ENCODE measurements around the gene MAP1LC3B2.

The MAP1LC3B2 gene

DNA sequence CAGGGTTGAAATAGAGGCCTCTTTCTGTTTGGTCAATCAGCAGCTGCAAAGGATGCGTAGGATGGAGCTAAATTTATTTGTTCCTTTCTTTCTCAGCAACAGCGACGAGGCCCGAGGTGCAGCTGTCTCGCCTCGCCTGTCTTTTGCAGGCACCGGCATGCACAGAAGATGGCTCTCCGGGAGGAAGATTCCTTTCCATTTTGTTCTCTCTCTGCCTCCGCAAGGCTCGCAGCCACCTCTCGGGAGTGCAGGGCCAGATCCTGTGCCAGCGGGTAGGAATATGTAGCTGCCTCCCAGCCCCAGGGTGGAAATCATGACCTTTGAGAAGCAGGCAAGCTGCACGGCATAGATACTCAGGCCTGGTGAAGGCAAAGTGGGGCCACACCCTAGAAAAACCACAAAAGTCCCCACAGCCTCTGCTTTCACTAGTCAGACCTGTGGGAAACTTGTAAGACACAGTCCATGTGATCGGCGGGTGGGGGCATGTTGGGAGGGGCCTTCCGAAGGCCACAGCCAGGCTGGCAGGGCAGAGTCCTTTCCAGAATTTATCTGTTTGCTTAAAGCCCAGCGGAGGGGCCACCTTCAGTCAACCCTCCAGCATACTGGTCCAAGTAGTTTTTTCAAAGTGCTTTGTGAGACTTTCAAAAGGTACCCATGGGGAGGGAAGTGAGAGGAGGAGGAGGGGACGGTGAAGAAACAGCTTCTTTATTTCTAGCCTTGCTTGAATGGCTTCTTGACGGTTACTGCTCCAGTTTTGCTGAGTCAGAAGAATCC, at the start of gene MAP1LC3B2:
MAP1LC3B2 (plus strand) TSS at position 220 of the 774 bp plus-strand sequence. CDS start 16,562 bp downstream, outside the sequence.
- DNase-seq: peak; percentile 53

DNA sequence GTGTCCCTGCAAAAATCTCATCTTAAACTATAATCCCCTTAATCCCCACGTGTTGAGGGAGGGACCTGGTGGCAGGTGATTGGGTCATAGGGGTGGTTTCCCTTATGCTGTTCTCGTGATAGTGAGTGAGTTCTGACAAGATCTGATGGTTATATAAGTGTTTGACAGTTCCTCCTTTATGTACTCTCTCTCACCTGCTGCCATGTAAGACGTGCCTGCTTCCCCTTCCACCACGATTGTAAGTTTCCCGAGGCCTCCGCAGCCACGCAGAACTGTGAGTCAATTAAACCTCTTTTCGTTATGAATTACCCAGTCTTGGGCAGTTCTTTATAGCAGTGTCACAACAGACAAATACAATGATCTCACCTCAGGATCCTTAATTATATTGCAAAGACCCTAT, 45.2 kb upstream of the MAP1LC3B2 start:
- no peak for DNase-seq

GRCh38 chr12:116515684-116516083, 43.5 kb upstream of the MAP1LC3B2 start:
- no peak for DNase-seq

- no peak for DNase-seq
Observed at GRCh38 chr12:116516657-116517056, 42.5 kb upstream of the MAP1LC3B2 start.

DNA sequence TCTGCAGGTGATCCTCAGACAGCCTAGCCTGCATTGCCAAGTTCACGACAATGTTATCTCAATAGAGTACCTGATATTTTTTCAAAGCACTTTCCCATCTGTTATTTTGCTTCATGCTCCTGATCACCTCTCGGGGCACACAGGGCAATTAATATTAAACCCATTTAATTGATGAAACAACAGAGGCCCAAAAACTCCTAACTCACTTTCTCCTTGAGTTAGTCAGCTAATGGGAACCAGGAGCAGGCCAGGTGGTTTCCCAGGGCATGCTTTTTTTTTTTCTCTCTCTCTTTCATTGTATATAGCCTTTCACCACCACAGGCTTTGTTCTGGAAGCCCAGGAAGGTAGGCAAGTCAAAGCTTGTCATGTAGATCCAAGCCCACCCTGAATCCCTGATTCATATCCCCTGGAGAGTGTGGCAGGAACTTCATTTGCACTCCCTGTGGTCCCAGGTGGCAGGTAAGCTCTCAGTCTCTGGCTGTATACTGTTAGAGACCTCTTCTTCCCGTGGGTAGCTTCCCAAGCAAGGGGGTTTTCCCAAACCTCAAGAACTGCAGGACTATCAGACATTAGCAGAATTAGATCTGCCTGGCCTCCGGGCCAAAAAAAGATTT, 41.6 kb upstream of the MAP1LC3B2 start:
- no peak for DNase-seq

- no peak for DNase-seq
Observed at GRCh38 chr12:116520225-116520760, 38.9 kb upstream of the MAP1LC3B2 start.

GRCh38 chr12:116520801-116521471, 38.2 kb upstream of the MAP1LC3B2 start:
- no peak for DNase-seq

GRCh38 chr12:116524311-116524710, 34.9 kb upstream of the MAP1LC3B2 start:
- no peak for DNase-seq

DNA sequence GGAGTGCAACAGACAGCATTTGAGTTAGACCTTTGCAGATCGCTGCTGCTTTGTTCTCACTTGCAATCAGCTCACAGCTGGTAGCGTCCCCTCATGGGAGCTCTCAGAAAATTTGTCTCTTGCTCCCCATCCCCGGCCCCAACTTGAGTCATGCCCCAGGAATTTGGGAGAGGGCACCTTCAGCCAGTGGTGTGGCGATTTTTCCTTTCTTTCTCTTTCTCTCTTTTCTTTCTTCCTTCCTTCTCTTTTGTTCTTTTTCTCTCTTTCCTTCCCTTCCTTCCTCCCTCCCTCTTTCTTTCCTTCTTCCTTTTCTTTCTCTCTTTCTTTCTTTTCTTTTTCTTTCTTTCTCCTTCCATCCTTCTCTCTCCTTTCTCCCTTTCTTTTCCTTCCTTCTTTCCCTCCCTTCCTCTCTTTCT, 34.2 kb upstream of the MAP1LC3B2 start:
- no peak for DNase-seq

DNA sequence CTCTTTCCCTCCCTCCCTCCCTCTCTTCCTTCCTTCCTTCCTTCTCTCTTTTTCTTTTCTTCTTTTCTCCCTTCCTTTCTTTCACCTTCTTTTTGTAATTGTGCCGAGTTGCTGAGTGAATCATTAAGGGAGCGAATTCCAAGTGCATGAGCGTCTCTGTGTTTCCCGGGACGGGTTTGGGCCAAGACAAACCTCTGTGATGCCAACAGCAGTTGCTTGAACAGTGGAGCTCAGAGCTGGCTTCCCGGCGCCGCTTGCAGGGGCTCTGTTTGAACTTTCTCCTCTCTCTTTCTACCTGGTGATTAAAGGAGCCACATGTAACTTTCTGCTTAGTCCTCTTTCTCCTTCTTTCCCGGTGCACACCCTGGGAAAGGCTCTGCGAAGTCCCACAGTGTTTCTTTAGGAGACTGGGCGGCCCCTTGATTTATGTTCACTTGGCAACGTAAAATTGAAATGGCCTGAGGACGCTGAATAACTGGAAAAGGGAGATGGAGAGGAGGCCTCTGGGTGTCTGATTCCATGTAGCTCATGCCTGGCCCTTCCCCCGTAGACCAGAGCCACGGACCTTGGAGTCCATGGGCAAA, 33.7 kb upstream of the MAP1LC3B2 start:
- no peak for DNase-seq

- DNase-seq: no peak
Observed at GRCh38 chr12:116528065-116528464, 31.1 kb upstream of the MAP1LC3B2 start.

DNA sequence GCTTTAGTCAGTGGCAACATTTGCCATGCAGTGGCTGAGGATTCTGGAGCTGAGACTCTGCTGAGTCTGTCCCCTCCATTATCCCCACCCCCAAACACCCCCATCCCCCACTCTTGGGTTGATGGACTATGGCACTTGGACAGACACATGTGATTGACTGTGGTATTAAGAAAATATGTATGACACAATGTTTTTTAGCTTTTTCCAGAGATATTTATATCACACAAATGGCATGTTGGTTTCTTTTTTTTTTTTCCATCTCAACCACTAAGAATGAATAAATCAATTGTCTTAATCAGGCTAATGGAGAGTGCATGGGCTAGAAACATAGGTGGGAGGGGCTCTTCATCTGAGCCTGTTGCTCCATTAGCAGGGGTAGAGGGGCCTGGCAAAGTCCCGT, 30.7 kb upstream of the MAP1LC3B2 start:
- no peak for DNase-seq

DNA sequence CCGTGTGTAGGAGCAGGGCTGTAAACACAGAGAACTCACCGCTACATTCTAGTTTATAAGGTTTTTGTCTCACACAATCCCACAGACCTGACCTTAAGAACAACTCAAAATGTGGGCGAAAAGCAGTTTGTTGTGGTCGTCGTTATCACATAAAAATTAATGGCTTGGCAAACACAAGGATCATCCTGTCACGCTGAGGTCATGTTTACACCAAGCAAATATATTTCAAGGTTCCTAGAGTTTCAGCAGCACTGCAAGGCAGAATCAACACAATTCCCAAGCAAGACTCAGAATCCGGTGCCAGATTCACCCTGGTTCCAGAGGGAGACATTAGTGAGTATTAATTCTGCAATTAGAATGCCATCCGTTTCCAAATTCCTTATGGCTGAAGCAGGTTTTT, 30.1 kb upstream of the MAP1LC3B2 start:
- no peak for DNase-seq

DNA sequence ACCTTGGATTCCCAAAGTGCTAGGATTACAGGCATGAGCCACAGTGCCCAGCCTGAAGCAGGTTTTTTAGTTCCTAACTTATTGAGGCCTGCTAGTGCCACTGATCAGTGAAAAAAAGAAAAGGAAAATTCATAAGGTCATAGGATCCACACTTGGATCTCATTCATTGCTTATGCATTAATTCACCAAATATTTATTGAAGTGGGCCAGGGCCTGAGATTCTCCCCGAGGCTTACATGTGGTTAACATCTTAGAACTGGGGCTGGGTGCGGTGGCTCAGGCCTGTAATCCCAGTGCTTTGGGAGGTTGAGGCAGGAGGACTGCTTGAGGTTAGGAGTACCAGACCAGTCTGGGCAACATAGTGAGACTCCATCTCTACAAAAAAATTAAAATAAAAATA, 29.5 kb upstream of the MAP1LC3B2 start:
- no peak for DNase-seq

DNA sequence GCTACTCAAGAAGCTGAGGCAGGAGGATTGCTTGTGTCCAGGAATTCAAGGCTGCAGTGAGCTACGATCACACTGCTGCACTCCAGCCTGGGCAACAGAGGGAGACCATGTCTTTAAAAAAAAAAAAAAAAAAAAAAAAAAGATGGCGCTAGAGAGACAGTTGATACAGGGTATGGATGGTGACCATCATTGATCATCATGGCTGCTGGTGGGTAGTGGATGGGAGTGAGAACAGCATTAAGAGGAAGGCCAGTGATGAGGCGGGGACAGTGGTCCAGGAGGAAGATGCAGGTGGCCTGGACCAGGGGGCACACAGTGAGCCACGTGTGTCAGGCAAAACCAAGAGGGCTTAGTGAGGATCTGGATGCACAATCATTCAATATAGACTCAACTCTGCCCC, 26.8 kb upstream of the MAP1LC3B2 start:
- DNase-seq: no peak

GRCh38 chr12:116532986-116533342, 26.2 kb upstream of the MAP1LC3B2 start:
- no peak for DNase-seq

DNA sequence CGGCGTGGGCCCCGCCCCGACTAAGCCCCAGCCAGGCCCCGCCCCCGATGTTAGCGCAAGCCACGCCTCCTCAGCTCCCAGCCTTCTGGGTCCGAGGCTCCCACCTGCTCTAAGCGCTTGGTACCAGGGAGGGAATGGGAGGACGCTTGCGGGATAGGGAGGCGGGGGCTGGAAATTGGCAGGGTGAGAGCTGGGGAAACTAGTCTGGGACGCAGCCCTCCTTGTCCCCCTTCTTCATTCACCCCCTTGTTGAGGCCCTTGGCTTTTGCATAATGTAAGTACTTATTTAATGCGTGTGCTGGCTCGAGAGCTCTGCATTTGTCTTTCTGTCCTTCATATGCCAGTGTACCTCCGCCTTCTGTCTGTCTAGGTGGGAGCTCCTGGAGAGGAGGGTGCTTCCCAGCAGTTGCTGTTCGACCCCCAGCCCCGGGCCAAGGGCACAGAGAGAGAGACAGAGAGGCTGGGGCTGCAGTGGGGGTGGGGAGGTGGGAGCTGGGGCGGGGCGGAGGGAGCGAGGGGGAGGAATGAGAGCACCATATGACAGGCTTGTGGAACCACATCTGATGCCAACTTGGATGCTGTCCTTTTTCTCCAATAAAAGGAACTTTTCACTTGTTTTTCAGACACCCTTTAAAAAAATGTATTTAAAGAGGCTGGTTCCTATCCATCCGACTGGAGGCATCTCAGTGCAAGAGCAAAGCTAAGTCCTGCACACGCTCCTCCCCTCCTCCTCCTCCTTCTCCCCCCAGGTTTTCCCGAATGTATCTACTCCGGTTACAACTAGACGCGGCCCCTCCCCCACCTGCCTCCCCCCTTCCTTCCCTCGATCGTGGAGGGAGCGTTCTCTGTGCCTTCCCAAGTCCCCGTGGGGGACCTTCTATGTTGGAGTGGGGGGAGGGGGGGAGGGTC, 25.6 kb upstream of the MAP1LC3B2 start:
- DNase-seq: peak; percentile 64

DNA sequence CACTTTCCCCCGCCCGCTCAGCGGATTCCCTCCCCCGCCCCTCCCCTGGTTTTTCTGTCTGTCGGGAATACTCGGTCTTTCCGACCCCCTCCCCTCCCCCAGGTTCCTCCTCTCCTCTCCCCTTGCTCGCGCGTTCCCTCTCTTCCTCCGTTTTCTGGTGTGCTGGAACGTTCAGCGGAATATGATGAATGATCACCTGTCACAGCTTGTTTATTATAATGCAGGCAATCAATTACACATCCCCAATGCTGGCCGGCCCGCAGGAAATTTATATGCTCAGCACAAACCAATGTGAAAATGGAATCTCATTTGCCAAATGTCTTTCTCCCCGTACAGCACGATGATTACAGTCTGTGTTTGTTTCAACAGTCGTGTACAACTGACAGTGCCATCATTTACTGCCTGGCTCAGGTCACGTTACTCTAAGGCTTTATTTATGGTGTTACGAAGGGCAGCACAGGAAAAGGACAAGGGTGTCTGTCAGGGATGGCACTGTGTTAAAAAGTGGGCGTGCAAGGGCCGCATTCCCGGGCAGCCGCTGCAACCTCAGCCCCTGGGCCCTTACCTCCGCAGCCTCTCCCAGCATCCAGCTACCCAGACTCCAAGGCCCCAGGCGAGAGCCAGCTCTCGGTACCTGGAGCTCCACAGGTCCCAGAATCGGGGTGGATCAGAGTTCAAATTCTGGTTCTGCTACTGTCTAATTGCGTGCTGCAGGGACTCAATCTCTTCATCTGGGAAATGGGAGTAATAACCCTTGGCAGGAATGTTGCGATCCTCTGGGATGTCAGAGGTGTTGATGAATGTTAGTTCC, 24.7 kb upstream of the MAP1LC3B2 start:
- no peak for DNase-seq

- no peak for DNase-seq
Observed at GRCh38 chr12:116535241-116535640, 23.9 kb upstream of the MAP1LC3B2 start.

DNA sequence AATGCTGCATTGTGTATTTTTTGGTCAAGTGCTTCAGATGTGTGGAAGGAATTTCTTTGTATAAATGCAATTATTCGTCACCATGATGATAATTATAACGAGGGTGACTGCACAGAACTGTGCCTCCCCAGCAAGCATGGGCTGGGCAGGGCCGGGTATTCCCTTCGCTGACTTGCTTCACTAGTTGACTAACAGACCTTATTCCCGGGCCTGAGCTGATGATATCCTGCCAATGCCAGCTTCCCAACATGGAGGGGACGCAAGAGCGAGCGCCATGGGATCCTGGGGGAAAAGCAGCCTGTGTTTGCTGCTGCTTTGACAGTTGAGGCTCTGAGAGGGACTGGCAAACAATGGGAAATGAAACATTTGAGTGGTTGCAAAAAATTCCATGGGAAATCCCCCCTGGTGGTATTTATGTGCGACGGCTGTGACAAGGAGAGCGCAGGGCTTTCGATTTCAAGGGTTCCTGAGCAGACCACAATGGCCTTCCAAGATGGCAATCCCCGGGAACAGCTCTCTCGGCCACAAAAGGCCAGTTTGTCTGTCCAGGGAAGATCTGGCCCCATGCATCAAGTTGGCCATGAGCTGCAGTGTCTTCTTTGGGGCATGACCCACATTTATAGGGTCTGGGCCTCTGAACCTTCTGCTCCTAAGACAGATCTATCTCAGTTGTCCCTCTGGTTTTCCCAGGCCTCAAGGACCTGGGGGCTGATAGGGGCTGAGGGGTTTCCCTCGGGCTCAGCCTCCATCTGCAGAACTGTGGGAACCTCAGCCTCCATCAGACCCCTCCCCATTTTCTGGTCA, 21.9 kb upstream of the MAP1LC3B2 start:
- no peak for DNase-seq
